OCI-LY1 (cell line): ENCODE results near the gene SLC9A9.
"Not testable (repeated sequence)": the region's sequence is repeated elsewhere in the genome, so short reads cannot be mapped to it uniquely, and the experiment has no call there.

Experiments used
- H2AFZ ChIP-seq: fragments of 200-600 bp; sonication (generic), shearing (Covaris generic); 2 replicates; pipeline ENCODE4 v1.6.0; 2014; ENCODE audit warnings: antibody characterized with exemption, mild to moderate bottlenecking, low read length
- H3F3A ChIP-seq: fragments of 200-600 bp; sonication (generic), shearing (Covaris generic); 2 replicates; pipeline ENCODE4 v1.6.0; 2014; ENCODE audit warnings: mild to moderate bottlenecking, antibody characterized with exemption, low read length, moderate library complexity; ENCODE audit not compliant: insufficient read depth
- H3K27ac ChIP-seq: fragments of 200-600 bp; sonication (generic); 2 replicates; pipeline ENCODE4 v1.5.1; 2014; ENCODE audit warnings: low read length, mixed run types, mild to moderate bottlenecking, low read depth; ENCODE audit not compliant: poor library complexity, severe bottlenecking
- H3K27me3 ChIP-seq: fragments of 200-600 bp; sonication (generic); 2 replicates; pipeline ENCODE4 v1.6.0; 2014; ENCODE audit warnings: antibody characterized with exemption, mild to moderate bottlenecking, low read length, moderate library complexity; ENCODE audit not compliant: insufficient read depth
- H3K36me3 ChIP-seq: fragments of 200-600 bp; sonication (generic); 2 replicates; pipeline ENCODE4 v1.6.1; 2014; ENCODE audit warnings: mild to moderate bottlenecking, antibody characterized with exemption, low read length, moderate library complexity, mixed read lengths; ENCODE audit not compliant: insufficient read depth
- H3K4me1 ChIP-seq: fragments of 200-600 bp; sonication (generic); 2 replicates; pipeline ENCODE4 v1.5.1; 2014; ENCODE audit warnings: mild to moderate bottlenecking, low read length, moderate library complexity; ENCODE audit not compliant: insufficient read depth, severe bottlenecking
- H3K4me2 ChIP-seq: fragments of 200-600 bp; sonication (generic), shearing (Covaris generic); 2 replicates; pipeline ENCODE4 v1.6.1; 2014; ENCODE audit warnings: low read length
- H3K4me3 ChIP-seq: fragments of 200-600 bp; sonication (generic); 2 replicates; pipeline ENCODE4 v1.5.1; 2014; ENCODE audit warnings: low read length, low read depth, mild to moderate bottlenecking, mixed read lengths; ENCODE audit not compliant: poor library complexity, severe bottlenecking
- H3K79me2 ChIP-seq: fragments of 200-600 bp; shearing (Covaris generic); 2 replicates; pipeline ENCODE4 v1.6.1; 2016; ENCODE audit warnings: mixed run types, low read length, mixed read lengths; ENCODE audit not compliant: insufficient read depth
- H3K9ac ChIP-seq: fragments of 200-600 bp; sonication (generic), shearing (Covaris generic); 2 replicates; pipeline ENCODE4 v1.6.1; 2014; ENCODE audit warnings: mild to moderate bottlenecking, low read length, mixed read lengths
- H3K9me2 ChIP-seq: fragments of 200-600 bp; sonication (generic), shearing (Covaris generic); 2 replicates; pipeline ENCODE4 v1.6.1; 2014; ENCODE audit warnings: low read depth, mild to moderate bottlenecking, low read length, mixed read lengths
- H3K9me3 ChIP-seq: fragments of 200-600 bp; shearing (Covaris generic); 2 replicates; pipeline ENCODE4 v1.6.1; 2014; ENCODE audit warnings: low read length, mixed read lengths
- H4K20me1 ChIP-seq: fragments of 200-600 bp; sonication (generic), shearing (Covaris generic); 2 replicates; pipeline ENCODE4 v1.6.0; 2016; ENCODE audit warnings: mild to moderate bottlenecking, low read length; ENCODE audit not compliant: insufficient read depth
- EZH2 ChIP-seq: fragments of 200-600 bp; sonication (generic), shearing (Covaris generic); IDR thresholded peaks from 2 replicates; pipeline ENCODE4 v1.8.0; 2017; ENCODE audit warnings: borderline replicate concordance, mixed run types, mild to moderate bottlenecking, antibody characterized with exemption, low read length, moderate library complexity, mixed read lengths
- TF ChIP-seq, protein P1 (sequence below): fragments of 200-600 bp; sonication (generic), shearing (Covaris generic); IDR thresholded peaks from 2 replicates; pipeline ENCODE4 v1.5.1; 2017; ENCODE audit warnings: mild to moderate bottlenecking, antibody characterized with exemption, low read length, moderate library complexity, mixed read lengths

SLC9A9 gene

GRCh38 chr3:143286392-143287010, 561.8 kb downstream of the SLC9A9 start:
- Histone ChIP-seq H3K9ac (no peak overlapping the region), H3K4me1 (no peaks in the 10 kb centered on the region), H2AFZ (no peak overlapping the region), H4K20me1 (no peaks in the 10 kb centered on the region), H3K36me3 (no peaks in the 10 kb centered on the region), H3K27me3 (no peaks in the 10 kb centered on the region), H3K4me3 (no peak overlapping the region), H3K4me2 (no peak overlapping the region), H3F3A (no peaks in the 10 kb centered on the region), H3K9me2 (no peaks in the 10 kb centered on the region), H3K79me2 (no peaks in the 10 kb centered on the region), H3K27ac (no peak overlapping the region), H3K9me3 (no peaks in the 10 kb centered on the region)
- TF ChIP-seq, protein P1, sequence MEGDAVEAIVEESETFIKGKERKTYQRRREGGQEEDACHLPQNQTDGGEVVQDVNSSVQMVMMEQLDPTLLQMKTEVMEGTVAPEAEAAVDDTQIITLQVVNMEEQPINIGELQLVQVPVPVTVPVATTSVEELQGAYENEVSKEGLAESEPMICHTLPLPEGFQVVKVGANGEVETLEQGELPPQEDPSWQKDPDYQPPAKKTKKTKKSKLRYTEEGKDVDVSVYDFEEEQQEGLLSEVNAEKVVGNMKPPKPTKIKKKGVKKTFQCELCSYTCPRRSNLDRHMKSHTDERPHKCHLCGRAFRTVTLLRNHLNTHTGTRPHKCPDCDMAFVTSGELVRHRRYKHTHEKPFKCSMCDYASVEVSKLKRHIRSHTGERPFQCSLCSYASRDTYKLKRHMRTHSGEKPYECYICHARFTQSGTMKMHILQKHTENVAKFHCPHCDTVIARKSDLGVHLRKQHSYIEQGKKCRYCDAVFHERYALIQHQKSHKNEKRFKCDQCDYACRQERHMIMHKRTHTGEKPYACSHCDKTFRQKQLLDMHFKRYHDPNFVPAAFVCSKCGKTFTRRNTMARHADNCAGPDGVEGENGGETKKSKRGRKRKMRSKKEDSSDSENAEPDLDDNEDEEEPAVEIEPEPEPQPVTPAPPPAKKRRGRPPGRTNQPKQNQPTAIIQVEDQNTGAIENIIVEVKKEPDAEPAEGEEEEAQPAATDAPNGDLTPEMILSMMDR = no peak
- no peak for TF ChIP-seq EZH2

- no peaks in the 10 kb centered on the region for H3K9me2 ChIP-seq
- no peak overlapping the region for H3K27ac ChIP-seq
- H3K4me3 ChIP-seq = no peak overlapping the region
- no peaks in the 10 kb centered on the region for H3K9me3 ChIP-seq
- H3K36me3 ChIP-seq = no peaks in the 10 kb centered on the region
- no peak overlapping the region for H3K4me2 ChIP-seq
- no peaks in the 10 kb centered on the region for H3K27me3 ChIP-seq
- no peaks in the 10 kb centered on the region for H3F3A ChIP-seq
- no peak overlapping the region for H2AFZ ChIP-seq
- no peak overlapping the region for H3K9ac ChIP-seq
- TF ChIP-seq, protein P1 = no peak
- TF ChIP-seq EZH2 = no peak
- H3K79me2 ChIP-seq = no peaks in the 10 kb centered on the region
- H4K20me1 ChIP-seq = no peaks in the 10 kb centered on the region
- no peaks in the 10 kb centered on the region for H3K4me1 ChIP-seq
Measured at GRCh38 chr3:143283432-143284128, 564.7 kb downstream of the SLC9A9 start.

DNA sequence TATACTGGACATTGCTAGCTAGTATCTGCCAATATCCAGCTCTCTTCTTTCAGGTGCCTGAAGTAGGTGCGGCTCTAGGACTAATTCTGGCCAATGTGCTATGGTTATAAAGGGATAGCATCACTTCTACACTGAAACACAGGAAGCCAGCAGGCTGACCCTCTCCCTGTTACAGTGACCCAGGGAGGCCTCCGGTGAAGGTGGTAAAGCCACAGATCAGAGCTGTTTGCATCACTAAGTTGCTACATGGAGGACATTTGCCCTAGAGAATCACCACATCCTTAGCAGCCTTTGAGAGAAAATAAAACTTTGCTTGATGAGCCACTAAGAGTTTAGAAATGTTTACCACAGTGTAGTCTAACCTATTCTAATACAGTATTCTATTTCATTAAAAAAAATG, 567.3 kb downstream of the SLC9A9 start:
- TF ChIP-seq, protein P1 = no peak
- no peak for TF ChIP-seq EZH2
- Histone ChIP-seq H3K79me2 (no peaks in the 10 kb centered on the region), H3K27me3 (no peaks in the 10 kb centered on the region), H3K9ac (no peak overlapping the region), H2AFZ (no peak overlapping the region), H3K9me3 (no peaks in the 10 kb centered on the region), H3K4me1 (no peaks in the 10 kb centered on the region), H3K4me2 (no peak overlapping the region), H3K36me3 (no peaks in the 10 kb centered on the region), H4K20me1 (no peaks in the 10 kb centered on the region), H3F3A (no peaks in the 10 kb centered on the region), H3K9me2 (no peaks in the 10 kb centered on the region), H3K27ac (no peak overlapping the region), H3K4me3 (no peak overlapping the region)

GRCh38 chr3:143279567-143279966, 568.7 kb downstream of the SLC9A9 start:
- H3K9ac ChIP-seq, H3K27me3 ChIP-seq, H3K4me3 ChIP-seq, H4K20me1 ChIP-seq, H2AFZ ChIP-seq, H3K79me2 ChIP-seq, H3F3A ChIP-seq, H3K27ac ChIP-seq, H3K36me3 ChIP-seq, H3K4me2 ChIP-seq, H3K9me2 ChIP-seq, H3K9me3 ChIP-seq, H3K4me1 ChIP-seq: not testable (repeated sequence)
